ENCODE data around the gene AKT2.

- TF ChIP-seq CTCF (IDR thresholded peaks at IDR 0.05; ENCODE audit: low read depth, low read length) (no peak), EZH2phosphoT487 (IDR thresholded peaks at IDR 0.05; ENCODE audit: low read depth) (no peak)
Observed at GRCh38 chr19:40249201-40249600, 35.9 kb downstream of the AKT2 start.
